Ishikawa (cell line): ENCODE results near the gene RHOC.

Source experiments
- CEBPB ChIP-seq: IDR thresholded peaks from 2 replicates; pipeline ENCODE4 v1.6.1; 2012
- CREB1 ChIP-seq: IDR thresholded peaks from 2 replicates; pipeline ENCODE4 v1.6.1; 2012; ENCODE audit warnings: low read depth
- EGR1 ChIP-seq: IDR thresholded peaks from 2 replicates; pipeline ENCODE4 v1.6.1; 2012
- EP300 ChIP-seq: IDR thresholded peaks from 2 replicates; pipeline ENCODE4 v1.6.1; 2012; ENCODE audit warnings: borderline replicate concordance
- FOXM1 ChIP-seq: IDR thresholded peaks from 2 replicates; pipeline ENCODE4 v1.6.1; 2012; ENCODE audit warnings: low read depth, borderline replicate concordance
- NFIC ChIP-seq: IDR thresholded peaks from 2 replicates; pipeline ENCODE4 v1.6.1; 2012
- RAD21 ChIP-seq: IDR thresholded peaks from 2 replicates; pipeline ENCODE4 v1.6.1; 2012; ENCODE audit warnings: low read depth
- REST ChIP-seq: IDR thresholded peaks from 2 replicates; pipeline ENCODE4 v1.6.1; 2012; ENCODE audit warnings: low read depth, mild to moderate bottlenecking
- TAF1 ChIP-seq: IDR thresholded peaks from 2 replicates; pipeline ENCODE4 v1.6.1; 2012; ENCODE audit warnings: low read depth, mild to moderate bottlenecking
- TCF12 ChIP-seq: IDR thresholded peaks from 2 replicates; pipeline ENCODE4 v1.6.1; 2012; ENCODE audit warnings: low read depth
- TEAD4 ChIP-seq: IDR thresholded peaks from 2 replicates; pipeline ENCODE4 v1.6.1; 2012
- USF1 ChIP-seq: IDR thresholded peaks from 2 replicates; pipeline ENCODE4 v1.6.1; 2012
- YY1 ChIP-seq: IDR thresholded peaks from 2 replicates; pipeline ENCODE4 v1.6.1; 2012; ENCODE audit warnings: low read depth
- ZBTB7A ChIP-seq: IDR thresholded peaks from 2 replicates; pipeline ENCODE4 v1.6.1; 2012; ENCODE audit warnings: low read depth
- TF ChIP-seq, protein P1 (sequence below): IDR thresholded peaks from 2 replicates; pipeline ENCODE4 v1.6.1; 2012

The RHOC gene

DNA sequence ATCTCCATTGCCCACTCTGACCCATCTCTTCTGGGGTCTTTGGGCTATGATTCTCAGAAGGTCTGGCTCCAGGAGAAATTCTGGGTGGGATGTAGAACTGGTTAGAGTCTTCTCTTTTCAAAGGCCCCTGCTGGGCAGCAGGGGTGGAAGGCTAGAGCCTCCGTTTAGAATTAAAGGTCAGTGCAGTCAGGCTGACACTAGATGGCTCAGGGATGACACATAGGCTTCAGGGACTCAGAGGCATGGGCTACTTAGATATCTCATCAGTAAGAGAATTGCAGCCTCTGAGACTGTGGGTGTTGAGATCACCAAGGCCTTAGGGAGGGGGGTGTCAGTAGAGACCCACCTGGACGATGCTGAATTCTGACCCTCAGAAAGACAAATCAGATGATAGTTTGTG lies 20.8 kb upstream of the RHOC start:
- no peak for TF ChIP-seq EGR1
- no peak for TF ChIP-seq TEAD4
- no peak for TF ChIP-seq REST
- no peak for TF ChIP-seq EP300
- TF ChIP-seq FOXM1, result no peak
- no peak for TF ChIP-seq YY1

GRCh38 chr1:112723511-112723839 lies 16.5 kb upstream of the RHOC start:
- TF ChIP-seq, protein P1, sequence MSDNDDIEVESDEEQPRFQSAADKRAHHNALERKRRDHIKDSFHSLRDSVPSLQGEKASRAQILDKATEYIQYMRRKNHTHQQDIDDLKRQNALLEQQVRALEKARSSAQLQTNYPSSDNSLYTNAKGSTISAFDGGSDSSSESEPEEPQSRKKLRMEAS, result no peak
- TF ChIP-seq REST (no peak), TEAD4 (no peak), RAD21 (no peak), CEBPB (no peak), FOXM1 (no peak), EGR1 (no peak), EP300 (no peak), CREB1 (no peak)

DNA sequence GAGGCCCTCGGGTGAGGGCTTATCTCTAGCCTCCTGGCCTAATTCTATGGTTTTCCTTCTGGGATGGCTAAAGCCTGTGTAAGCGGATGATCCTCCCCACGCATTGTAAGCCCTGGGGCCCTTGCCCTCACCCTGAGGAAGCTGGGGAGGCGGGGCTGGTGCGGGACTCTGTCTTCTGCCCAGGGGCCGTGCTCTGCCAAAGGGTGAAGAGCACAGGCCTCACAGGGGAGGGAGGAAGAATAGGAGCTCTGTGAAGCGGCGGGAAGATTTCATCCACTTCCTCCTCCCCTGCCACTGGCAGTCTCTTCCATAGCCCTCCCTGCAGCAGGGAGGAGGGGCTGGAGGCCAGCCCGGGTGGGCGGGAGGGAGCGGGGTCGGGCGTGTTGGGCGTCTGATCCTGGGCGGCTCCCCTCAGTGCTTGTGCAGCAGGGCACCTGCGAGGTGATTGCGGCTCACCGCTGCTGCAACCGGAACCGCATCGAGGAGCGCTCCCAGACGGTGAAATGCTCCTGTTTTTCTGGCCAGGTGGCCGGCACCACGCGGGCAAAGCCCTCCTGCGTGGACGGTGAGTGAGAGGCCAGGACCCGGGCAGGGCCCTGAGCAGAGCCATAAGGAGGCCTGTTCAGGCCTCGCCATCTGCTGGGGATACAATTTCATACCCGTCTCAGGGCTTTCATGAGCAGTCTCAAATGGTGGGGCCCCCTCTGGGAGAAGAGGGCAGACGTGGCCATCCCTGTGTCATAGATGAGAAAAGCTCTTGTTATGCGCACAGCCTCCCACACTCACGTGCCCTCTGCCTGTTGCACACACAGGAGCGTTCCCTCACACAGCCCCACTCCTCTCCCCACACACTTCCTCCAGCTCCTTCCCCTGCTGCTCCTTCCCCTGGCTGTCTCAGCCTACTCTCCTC lies 15.9 kb upstream of the RHOC start:
- TF ChIP-seq EP300, result no peak
- no peak for TF ChIP-seq FOXM1
- TF ChIP-seq, protein P1, result no peak
- TF ChIP-seq USF1, result no peak
- no peak for TF ChIP-seq ZBTB7A
- no peak for TF ChIP-seq REST
- TF ChIP-seq YY1, result no peak
- no peak for TF ChIP-seq TEAD4
- TF ChIP-seq TAF1, result no peak
- no peak for TF ChIP-seq CREB1
- TF ChIP-seq NFIC, result no peak
- no peak for TF ChIP-seq EGR1
- TF ChIP-seq CEBPB, result no peak
- TF ChIP-seq TCF12, result no peak
- no peak for TF ChIP-seq RAD21

DNA sequence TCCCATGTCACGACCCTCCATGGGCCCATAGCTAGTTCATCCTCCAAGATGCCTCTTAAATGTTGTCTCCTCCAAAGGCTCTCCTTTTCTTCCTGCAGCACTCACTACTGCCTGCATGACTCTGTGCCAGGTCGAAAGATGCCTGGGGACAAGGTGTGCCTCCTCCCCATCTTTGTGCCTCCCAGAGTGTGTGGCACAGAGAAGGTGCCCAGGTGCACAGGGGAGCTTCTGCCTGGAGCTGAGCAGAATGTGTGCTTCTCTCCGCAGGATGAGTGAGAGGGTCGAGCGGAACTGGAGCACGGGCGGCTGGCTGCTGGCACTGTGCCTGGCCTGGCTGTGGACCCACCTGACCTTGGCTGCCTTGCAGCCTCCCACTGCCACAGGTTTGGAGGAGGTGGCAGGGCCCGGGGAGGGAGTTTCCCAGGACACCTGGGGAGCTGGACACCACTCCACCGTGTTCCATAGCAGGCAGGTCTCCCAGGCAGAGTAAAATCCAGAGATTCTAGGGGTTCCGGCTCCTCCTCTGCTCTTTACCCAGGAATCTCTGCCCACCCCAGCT lies 15.1 kb upstream of the RHOC start:
- TF ChIP-seq TAF1, result no peak
- TF ChIP-seq RAD21, result no peak
- no peak for TF ChIP-seq ZBTB7A
- TF ChIP-seq EGR1, result no peak
- TF ChIP-seq USF1, result no peak
- no peak for TF ChIP-seq EP300

GRCh38 chr1:112720800-112721199 lies 13.9 kb upstream of the RHOC start:
- TF ChIP-seq CREB1 (no peak), EP300 (no peak), USF1 (no peak), REST (no peak), TAF1 (no peak), RAD21 (no peak), FOXM1 (no peak)
